Parathyroid adenoma (tissue), 2 donors: ENCODE data around the gene MEOX1.

Experiments used
- H2AFZ ChIP-seq: fragments of 300-600 bp; sonication (generic); one replicate; pipeline ENCODE4 v1.7.0; 2017; ENCODE audit warnings: antibody characterized with exemption, mild to moderate bottlenecking
- H3K27ac ChIP-seq: fragments of 300-600 bp; sonication (generic); one replicate; pipeline ENCODE4 v1.7.0; 2017
- H3K27me3 ChIP-seq: fragments of 300-600 bp; sonication (generic); one replicate; pipeline ENCODE4 v1.7.0; 2017; ENCODE audit warnings: low read length; ENCODE audit not compliant: control insufficient read depth, insufficient read depth
- H3K36me3 ChIP-seq: fragments of 300-600 bp; sonication (generic); one replicate; pipeline ENCODE4 v1.7.0; 2017; ENCODE audit warnings: low read length; ENCODE audit not compliant: control insufficient read depth, insufficient read depth
- H3K4me1 ChIP-seq: fragments of 300-600 bp; sonication (generic); one replicate; pipeline ENCODE4 v1.7.0; 2017; ENCODE audit warnings: control low read depth
- H3K4me2 ChIP-seq: fragments of 300-600 bp; sonication (generic); one replicate; pipeline ENCODE4 v1.7.0; 2017; ENCODE audit warnings: low read length
- H3K4me3 ChIP-seq: fragments of 300-600 bp; sonication (generic); one replicate; pipeline ENCODE4 v1.7.0; 2017; ENCODE audit warnings: low read depth, low read length
- H3K79me2 ChIP-seq: fragments of 300-600 bp; sonication (generic); one replicate; pipeline ENCODE4 v1.7.0; 2017; ENCODE audit warnings: control low read depth
- H3K9ac ChIP-seq: fragments of 300-600 bp; sonication (generic); one replicate; pipeline ENCODE4 v1.7.0; 2017; ENCODE audit warnings: mild to moderate bottlenecking
- H3K9me3 ChIP-seq: fragments of 300-600 bp; sonication (generic); one replicate; pipeline ENCODE4 v1.7.0; 2017; ENCODE audit warnings: low read length; ENCODE audit not compliant: control insufficient read depth
- CTCF ChIP-seq: fragments of 300-600 bp; sonication (generic); IDR thresholded peaks from one replicate; pipeline ENCODE4 v1.7.0; 2017; ENCODE audit warnings: antibody characterized with exemption, mild to moderate bottlenecking
- donor health status: primary hyperparathyroidism.

Gene MEOX1

GRCh38 chr17:43611230-43611969, 50.3 kb downstream of the MEOX1 start:
- H3K79me2 ChIP-seq = no peaks in the 10 kb centered on the region
- no peaks in the 10 kb centered on the region for H3K27me3 ChIP-seq
- H3K36me3 ChIP-seq = no peaks in the 10 kb centered on the region
- H3K27ac ChIP-seq = no peak overlapping the region
- H3K4me3 ChIP-seq = no peak overlapping the region
- TF ChIP-seq CTCF = no peak
- H3K9ac ChIP-seq = no peak overlapping the region
- no peaks in the 10 kb centered on the region for H3K4me1 ChIP-seq
- no peak overlapping the region for H3K4me2 ChIP-seq
- H2AFZ ChIP-seq = no peak overlapping the region
- no peaks in the 10 kb centered on the region for H3K9me3 ChIP-seq

- Histone ChIP-seq H3K9me3 (no peaks in the 10 kb centered on the region), H3K27ac (no peak overlapping the region), H3K36me3 (no peaks in the 10 kb centered on the region), H3K4me1 (no peaks in the 10 kb centered on the region), H2AFZ (no peak overlapping the region), H3K79me2 (no peaks in the 10 kb centered on the region), H3K9ac (no peak overlapping the region), H3K4me3 (no peak overlapping the region), H3K27me3 (no peaks in the 10 kb centered on the region), H3K4me2 (no peak overlapping the region)
- no peak for TF ChIP-seq CTCF
These were observed 51.9 kb downstream of the MEOX1 start for GRCh38 chr17:43609613-43610385.

- Histone ChIP-seq H3K4me1 (no peaks in the 10 kb centered on the region), H3K27ac (no peak overlapping the region), H3K79me2 (no peaks in the 10 kb centered on the region), H3K27me3 (no peaks in the 10 kb centered on the region), H3K4me3 (no peak overlapping the region), H3K36me3 (no peaks in the 10 kb centered on the region), H2AFZ (no peak overlapping the region), H3K9me3 (no peaks in the 10 kb centered on the region), H3K9ac (no peak overlapping the region), H3K4me2 (no peak overlapping the region)
- TF ChIP-seq CTCF = no peak
These were observed 53.4 kb downstream of the MEOX1 start for GRCh38 chr17:43608313-43608712.

- Histone ChIP-seq H3K27me3 (no peaks in the 10 kb centered on the region), H3K4me1 (no peaks in the 10 kb centered on the region), H3K9ac (no peak overlapping the region), H3K36me3 (no peaks in the 10 kb centered on the region), H3K9me3 (no peaks in the 10 kb centered on the region), H3K79me2 (no peaks in the 10 kb centered on the region), H3K4me2 (no peak overlapping the region), H2AFZ (no peak overlapping the region), H3K27ac (no peak overlapping the region), H3K4me3 (no peak overlapping the region)
- no peak for TF ChIP-seq CTCF
These were observed 57.2 kb downstream of the MEOX1 start for GRCh38 chr17:43604549-43604948.
